ENCODE results near the gene TRMT112.

The TRMT112 gene

GRCh38 chr11:64276653-64277431 is 40.5 kb downstream of the TRMT112 start:
- no peak for DNase-seq

- no peak for DNase-seq
These were observed 41.5 kb downstream of the TRMT112 start for GRCh38 chr11:64275841-64276240.

GRCh38 chr11:64275031-64275800 is 42.1 kb downstream of the TRMT112 start:
- DNase-seq, result no peak

- peak; percentile 75 to 100 (median 98) for DNase-seq
These were observed 47.7 kb downstream of the TRMT112 start for GRCh38 chr11:64269540-64270220.

- peak in 11 of 56 donors; percentile 53 to 85 (median 71) for DNase-seq
These were observed 48.3 kb downstream of the TRMT112 start for GRCh38 chr11:64268893-64269539.

GRCh38 chr11:64268025-64268892 is 49.1 kb downstream of the TRMT112 start:
- peak in 5 of 56 donors; percentile 21 to 44 (median 40) for DNase-seq

GRCh38 chr11:64267207-64267945 is 50.0 kb downstream of the TRMT112 start:
- no peak for DNase-seq

All from amygdala (tissue), 56 donors.